GM20000 (cell line): ENCODE results near the gene AGO4.
"Not testable (repeated sequence)": the region's sequence is repeated elsewhere in the genome, so short reads cannot be mapped to it uniquely, and the experiment has no call there.

Experiments
- DNase-seq: peaks from one replicate; pipeline ENCODE4 v3.0.0; 2012; ENCODE audit warnings: low spot score
- CTCF ChIP-seq: IDR thresholded peaks from 2 replicates; pipeline ENCODE4 v1.5.1; 2012; ENCODE audit warnings: mild to moderate bottlenecking, control low read depth; ENCODE audit errors: extremely low read depth, missing control alignments

Gene AGO4

DNA sequence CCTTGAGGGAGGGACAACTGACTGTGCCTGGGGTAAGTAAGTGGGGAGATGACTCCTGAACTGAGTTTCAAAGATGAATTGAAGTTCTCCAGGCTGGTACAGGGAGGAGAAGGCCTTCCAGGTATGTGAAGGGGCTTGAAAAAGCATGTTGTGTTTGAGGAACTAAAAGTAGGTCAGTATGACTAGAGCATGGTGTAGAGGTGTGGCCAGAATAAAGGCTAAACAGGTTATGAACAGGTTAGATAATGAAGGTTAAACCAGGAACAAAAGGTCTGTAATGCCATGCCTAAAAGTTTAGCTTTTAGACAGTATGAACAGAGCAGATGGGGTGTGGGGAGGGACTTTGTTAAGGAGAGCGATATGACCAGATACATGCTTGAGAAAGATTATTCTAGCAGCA is 30.7 kb upstream of the AGO4 start:
- TF ChIP-seq CTCF: no peak
- DNase-seq: no peak

- DNase-seq: no peak
- TF ChIP-seq CTCF: no peak
Measured at GRCh38 chr1:35783055-35783583, 24.7 kb upstream of the AGO4 start.

- not testable (repeated sequence) for DNase-seq
Measured at GRCh38 chr1:35784364-35784763, 23.5 kb upstream of the AGO4 start.

DNA sequence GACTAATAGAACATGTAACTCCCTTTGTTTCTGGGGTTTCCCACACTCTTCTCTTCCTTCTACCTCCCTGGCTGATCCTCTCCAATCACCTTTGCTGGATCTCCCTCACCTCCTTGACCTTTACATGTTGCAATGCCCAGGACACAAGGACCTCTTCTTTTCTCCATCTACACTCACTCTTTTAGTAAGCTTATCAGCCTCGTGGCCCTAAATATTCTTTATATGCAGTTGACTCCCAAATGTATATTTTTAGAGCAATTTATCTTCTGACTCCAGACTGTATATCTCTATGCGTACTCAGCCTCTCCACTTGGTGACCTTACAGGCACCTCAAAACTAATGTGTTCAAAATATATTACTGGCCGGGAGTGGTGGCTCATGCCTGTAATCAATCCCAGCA is 19.7 kb upstream of the AGO4 start:
- DNase-seq: no peak
- no peak for TF ChIP-seq CTCF

DNA sequence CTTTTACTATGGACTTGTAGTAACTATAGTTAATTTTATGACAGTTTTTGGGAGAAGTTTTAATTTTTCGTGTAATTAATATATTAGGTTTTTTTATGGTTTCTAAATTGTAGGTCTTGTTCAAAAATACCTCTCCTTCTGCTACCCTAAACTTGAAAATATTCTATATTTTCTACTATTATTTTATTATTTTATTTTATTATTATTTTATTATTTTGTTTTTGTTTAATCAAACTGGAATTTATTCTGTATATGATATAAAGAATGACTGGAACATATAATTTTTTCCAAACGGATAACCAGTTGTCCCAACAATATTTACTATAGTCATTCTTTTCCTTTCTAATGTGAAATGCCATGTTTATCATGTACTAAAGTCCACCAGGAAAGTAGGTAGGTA is 17.1 kb upstream of the AGO4 start:
- TF ChIP-seq CTCF: no peak
- DNase-seq: no peak

DNA sequence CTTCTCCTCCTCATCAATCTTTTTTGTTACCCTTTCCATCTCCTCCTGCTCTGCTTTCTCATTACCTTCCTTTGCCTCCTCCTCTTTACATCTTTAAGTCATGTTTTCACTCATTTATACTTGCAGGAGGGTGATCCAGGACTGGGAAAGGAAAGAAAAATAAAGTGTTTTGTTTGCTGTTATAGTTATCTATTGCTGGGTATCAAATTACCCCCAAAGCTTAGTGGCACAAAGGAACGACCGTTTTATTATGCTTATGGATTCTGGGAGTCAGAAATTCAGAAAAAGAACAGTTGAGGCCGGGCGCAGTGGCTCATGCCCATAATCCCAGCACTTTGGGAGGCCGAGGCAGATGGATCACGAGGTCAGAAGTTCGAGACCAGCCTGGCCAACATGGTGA is 12.5 kb upstream of the AGO4 start:
- TF ChIP-seq CTCF: no peak
- no peak for DNase-seq

DNA sequence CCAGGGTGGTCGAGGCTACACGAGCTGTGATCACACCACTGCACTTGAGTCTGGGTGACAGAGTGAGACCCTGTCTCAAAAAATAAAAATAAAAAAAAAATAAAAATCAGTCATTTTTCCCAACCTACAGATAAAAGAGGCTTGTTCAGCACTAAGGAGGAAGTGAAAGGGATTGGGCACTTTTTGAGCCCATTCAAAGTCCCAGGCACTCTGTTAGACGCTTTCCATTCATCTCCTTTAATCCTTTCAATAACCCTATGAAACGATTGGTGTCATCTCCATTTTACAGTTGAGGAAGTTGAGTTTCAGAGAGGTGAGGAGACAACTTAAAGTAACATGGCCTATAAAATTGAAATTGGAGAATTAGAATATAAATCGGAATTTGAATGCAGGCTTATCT is 10.4 kb upstream of the AGO4 start:
- no peak for TF ChIP-seq CTCF
- DNase-seq: no peak

GRCh38 chr1:35798019-35798418 is 9.8 kb upstream of the AGO4 start:
- DNase-seq: not testable (repeated sequence)

- DNase-seq: not testable (repeated sequence)
Measured at GRCh38 chr1:35800167-35800887, 7.5 kb upstream of the AGO4 start.
